Measurements from ENCODE around the gene NOP56. TPM values are rescaled to one million over a fixed set of nuclear protein-coding genes. Genes with fewer than 3 reads are reported as not detected.

Gene NOP56
- total and polyA plus RNA-seq, 9 of the 15 experiments (the other 6 are each of a cell fraction or from before 2014, with no cell fraction given): 295 to 697 (median 439) TPM

GRCh38 chr20:2651772-2652723, at the start of gene NOP56 (continued):
- TF ChIP-seq ELK1 (CRISPR knock-in tag; IDR thresholded peaks at IDR 0.05): no peak
- no peak for TF ChIP-seq HNRNPUL1 (IDR thresholded peaks at IDR 0.05; ENCODE audit: low read length)
- no peak; a peak in 1 of 4 replicates for TF ChIP-seq TBL1XR1 (IDR thresholded peaks at IDR 0.05; ENCODE audit: low read length in 2 of 2)
- TF ChIP-seq ELF4 (CRISPR knock-in tag; IDR thresholded peaks at IDR 0.05): no peak
- TF ChIP-seq NR4A1 (CRISPR knock-in tag; IDR thresholded peaks at IDR 0.05): no peak
- TF ChIP-seq NR4A1 (tag; IDR thresholded peaks at IDR 0.05): no peak
- TF ChIP-seq NCOA4 (IDR thresholded peaks at IDR 0.05; ENCODE audit: partially characterized antibody): no peak
- TF ChIP-seq CBX8 (IDR thresholded peaks at IDR 0.05; ENCODE audit: borderline replicate concordance, extremely low read depth, low read depth, low read length, poor library complexity, severe bottlenecking): no peak
- TF ChIP-seq MGA (IDR thresholded peaks at IDR 0.05): peak; percentile 69
- no peak for TF ChIP-seq ZBED1 (IDR thresholded peaks at IDR 0.05)
- TF ChIP-seq RBM15 (IDR thresholded peaks at IDR 0.05; ENCODE audit: insufficient read depth, low read length): no peak
- peak; percentile 29; the same call in 1 of the 2 replicates for TF ChIP-seq CREB1 (IDR thresholded peaks at IDR 0.05)
- no peak for TF ChIP-seq CREB1 (CRISPR knock-in tag; IDR thresholded peaks at IDR 0.05)
- TF ChIP-seq RBM14 (IDR thresholded peaks at IDR 0.05; ENCODE audit: borderline replicate concordance, insufficient read depth, low read depth, low read length): no peak
- TF ChIP-seq ZNF253 (CRISPR knock-in tag; conservative IDR thresholded peaks at IDR 0.05): no peak

Measured in K562 (cell line).